Suprapubic skin (tissue), 4 donors: ENCODE measurements around the gene ATPAF1. TPM values are rescaled to one million over a fixed set of nuclear protein-coding genes. Genes with fewer than 3 reads are reported as not detected.

Source experiments
- DNase-seq, 2 donors: peaks; one replicate each; pipeline ENCODE4 v3.0.0-alpha.2; 2019; ENCODE audit warnings: low spot score in 2 of 2
- H3K27ac ChIP-seq: fragments of 200-600 bp; sonication (generic); one replicate; pipeline ENCODE4 v1.5.1; 2019
- H3K27me3 ChIP-seq: fragments of 200-600 bp; sonication (generic); one replicate; pipeline ENCODE4 v1.5.1; 2019
- H3K36me3 ChIP-seq: fragments of 200-600 bp; sonication (generic); one replicate; pipeline ENCODE4 v1.5.1; 2019
- H3K4me1 ChIP-seq: fragments of 200-600 bp; sonication (generic); one replicate; pipeline ENCODE4 v1.5.1; 2019
- H3K4me3 ChIP-seq: fragments of 200-600 bp; sonication (generic); one replicate; pipeline ENCODE4 v1.5.1; 2019; ENCODE audit warnings: mild to moderate bottlenecking
- H3K9me3 ChIP-seq: fragments of 200-600 bp; sonication (generic); one replicate; pipeline ENCODE4 v1.5.1; 2019
- CTCF ChIP-seq, 2 donors: fragments of 200-600 bp in 1 of 2; fragments of 450-650 bp in 1 of 2; sonication (generic) in 1 of 2; IDR thresholded peaks; one replicate each; pipeline ENCODE4 v1.5.1; 2016 to 2019; ENCODE audit warnings: antibody characterized with exemption in 2 of 2, mild to moderate bottlenecking in 1 of 2, moderate library complexity in 1 of 2
- EP300 ChIP-seq: sonication (generic); formaldehyde crosslinking; IDR thresholded peaks from one replicate; pipeline ENCODE4 v1.6.1; 2017; ENCODE audit warnings: antibody characterized with exemption
- POLR2A ChIP-seq, 2 donors: fragments of 450-650 bp; IDR thresholded peaks; one replicate each; pipeline ENCODE4 v1.6.1; 2017; ENCODE audit warnings: antibody characterized with exemption in 2 of 2, mild to moderate bottlenecking in 2 of 2, moderate library complexity in 2 of 2
- POLR2AphosphoS5 ChIP-seq, 3 donors: sonication (generic); formaldehyde crosslinking; IDR thresholded peaks; one replicate each; pipeline ENCODE4 v1.6.1; 2017; ENCODE audit warnings: antibody characterized with exemption in 3 of 3
- WGBS: methylation state at CpG from one replicate; pipeline ENCODE4 v1.1.5; 2018; 5-methylcytosine and 5-hydroxymethylcytosine counted together
- total RNA-seq, 4 donors: library from RNA; depleted of rRNA; stranded (reverse); fragments of >200 nt; gene quantifications; one replicate each; pipeline ENCODE4 v1.1.0, GENCODE V29; 2016

The ATPAF1 gene
- total RNA-seq, 4 donors from 2014 or later = 29.0 to 43.6 (median 30.9) TPM

GRCh38 chr1:46679789-46680573, 11.8 kb upstream of the ATPAF1 start:
- H3K9me3 ChIP-seq = no peaks in the 10 kb centered on the region
- no peak overlapping the region for H3K4me3 ChIP-seq
- no peak overlapping the region for H3K27ac ChIP-seq
- no peaks in the 10 kb centered on the region for H3K4me1 ChIP-seq
- peaks cover 94% of the 10 kb centered on the region for H3K36me3 ChIP-seq
- no peak for DNase-seq
- 94% methylated on average over 6 of the region's 6 CpGs for WGBS
- TF ChIP-seq POLR2A (IDR thresholded peaks at IDR 0.05) (no peak), EP300 (no peak), POLR2AphosphoS5 (IDR thresholded peaks at IDR 0.05) (no peak), CTCF (IDR thresholded peaks at IDR 0.05) (no peak)
- no peaks in the 10 kb centered on the region for H3K27me3 ChIP-seq

- Histone ChIP-seq H3K27ac (no peak overlapping the region), H3K27me3 (no peaks in the 10 kb centered on the region), H3K4me3 (no peak overlapping the region), H3K4me1 (no peaks in the 10 kb centered on the region), H3K36me3 (peaks cover 75% of the 10 kb centered on the region), H3K9me3 (no peaks in the 10 kb centered on the region)
- DNase-seq = no peak
- no peak for TF ChIP-seq POLR2AphosphoS5 (IDR thresholded peaks at IDR 0.05)
- WGBS = 94% methylated on average over 1 of the region's 1 CpG
Measured at GRCh38 chr1:46677339-46677738, 9.2 kb upstream of the ATPAF1 start.

DNA sequence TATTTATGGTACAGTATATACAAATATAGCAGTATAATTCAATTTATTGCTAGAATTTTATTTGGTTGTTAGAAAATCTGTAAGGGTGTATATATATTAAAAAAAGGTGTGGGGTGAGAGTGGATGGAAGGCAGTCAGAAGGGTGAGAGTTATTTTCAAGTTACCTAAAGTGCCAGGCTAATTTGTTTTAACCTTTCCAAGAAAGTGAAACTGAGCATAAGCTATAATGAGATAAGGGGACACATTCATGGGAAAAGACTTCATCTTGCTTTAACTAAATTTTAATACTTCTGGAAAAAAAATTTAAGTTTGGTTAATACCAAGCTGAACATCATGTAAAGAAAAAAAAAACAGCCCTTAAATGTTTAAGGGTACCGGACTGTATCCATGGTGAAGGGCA, 8.4 kb upstream of the ATPAF1 start:
- H3K4me1 ChIP-seq = no peaks in the 10 kb centered on the region
- no peak overlapping the region for H3K4me3 ChIP-seq
- H3K27me3 ChIP-seq = no peaks in the 10 kb centered on the region
- WGBS = 90% methylated on average over 1 of the region's 1 CpG
- no peak for DNase-seq
- no peak overlapping the region for H3K27ac ChIP-seq
- peaks cover 68% of the 10 kb centered on the region for H3K36me3 ChIP-seq
- H3K9me3 ChIP-seq = no peaks in the 10 kb centered on the region
- TF ChIP-seq CTCF (IDR thresholded peaks at IDR 0.05) (no peak), POLR2AphosphoS5 (IDR thresholded peaks at IDR 0.05) (no peak), POLR2A (IDR thresholded peaks at IDR 0.05) (no peak), EP300 (no peak)

- Histone ChIP-seq H3K4me1 (no peaks in the 10 kb centered on the region), H3K36me3 (peaks cover 60% of the 10 kb centered on the region), H3K9me3 (no peaks in the 10 kb centered on the region), H3K27me3 (no peaks in the 10 kb centered on the region), H3K4me3 (no peak overlapping the region), H3K27ac (no peak overlapping the region)
- WGBS = 93% methylated on average over 1 of the region's 1 CpG
- no peak for TF ChIP-seq CTCF (IDR thresholded peaks at IDR 0.05)
- DNase-seq = no peak
Measured at GRCh38 chr1:46675549-46676314, 7.6 kb upstream of the ATPAF1 start.

- peaks cover 3% of the 10 kb centered on the region for H3K4me1 ChIP-seq
- H3K4me3 ChIP-seq = no peak overlapping the region
- no peak overlapping the region for H3K27ac ChIP-seq
- 89% methylated on average over 3 of the region's 4 CpGs for WGBS
- no peaks in the 10 kb centered on the region for H3K27me3 ChIP-seq
- no peak for DNase-seq
- H3K9me3 ChIP-seq = no peaks in the 10 kb centered on the region
- H3K36me3 ChIP-seq = peaks cover 41% of the 10 kb centered on the region
- TF ChIP-seq EP300 (no peak), CTCF (IDR thresholded peaks at IDR 0.05) (no peak), POLR2AphosphoS5 (IDR thresholded peaks at IDR 0.05) (no peak), POLR2A (IDR thresholded peaks at IDR 0.05) (no peak)
Measured at GRCh38 chr1:46673749-46674182, 5.6 kb upstream of the ATPAF1 start.
